DMS153 treated with DMSO at 0.1 percent for 48 hours (cell line): Measurements from ENCODE around the gene PLEKHJ1.
"Not testable (repeated sequence)": the region's sequence is repeated elsewhere in the genome, so short reads cannot be mapped to it uniquely, and the experiment has no call there.

Experiments
- DNase-seq: peaks from one replicate; lab custom pipeline; 2025; ENCODE audit not compliant: unreplicated experiment; lab: John Stamatoyannopoulos, UW

Gene PLEKHJ1

GRCh38 chr19:2201473-2202148 lies 34.5 kb downstream of the PLEKHJ1 start:
- no peak for DNase-seq

- DNase-seq: not testable (repeated sequence)
Measured at GRCh38 chr19:2200624-2201294, 35.4 kb downstream of the PLEKHJ1 start.

GRCh38 chr19:2199861-2200623 lies 36.1 kb downstream of the PLEKHJ1 start:
- DNase-seq: no peak

DNA sequence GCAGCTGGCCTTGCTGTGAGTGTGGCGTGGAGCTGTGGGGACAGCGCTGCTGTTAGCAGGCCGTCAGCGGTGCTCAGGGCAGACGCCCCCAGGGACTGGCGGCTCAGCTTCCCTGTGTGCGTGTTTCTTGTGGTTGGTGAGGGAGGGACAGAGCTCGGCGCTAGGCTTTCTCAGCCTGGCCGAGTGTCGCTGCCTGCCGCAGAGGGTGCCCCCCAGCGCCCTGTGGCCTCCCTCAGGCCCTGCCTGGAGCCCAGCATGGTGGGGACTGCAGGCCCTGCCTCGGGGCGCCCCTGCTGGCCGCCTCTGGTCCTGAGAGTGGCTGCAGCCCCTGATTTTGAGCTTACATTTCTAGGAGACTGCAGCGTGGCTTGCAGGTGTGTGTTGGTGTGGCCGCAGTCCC lies 36.9 kb downstream of the PLEKHJ1 start:
- DNase-seq: no peak

DNA sequence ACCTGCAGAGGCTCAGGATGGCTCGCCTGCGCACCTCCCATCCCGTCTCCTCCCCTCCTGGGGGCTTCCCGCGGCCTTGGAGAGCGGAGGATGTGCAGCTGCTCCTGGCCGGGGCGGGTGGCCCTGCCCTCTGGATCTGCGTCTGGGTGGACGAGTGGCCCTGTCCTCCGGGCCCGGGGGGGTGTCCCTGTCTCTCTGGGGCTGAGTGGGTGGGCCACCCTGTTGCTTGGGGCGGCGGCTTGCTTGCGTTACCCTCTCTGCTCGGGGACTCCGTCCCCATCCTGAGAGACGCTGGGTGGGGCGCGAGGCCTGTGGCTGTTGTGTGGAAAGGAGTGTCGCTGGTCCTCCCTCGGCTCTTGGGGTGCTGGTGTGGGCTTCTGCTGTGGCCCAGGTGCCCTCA lies 37.8 kb downstream of the PLEKHJ1 start:
- DNase-seq: no peak

DNA sequence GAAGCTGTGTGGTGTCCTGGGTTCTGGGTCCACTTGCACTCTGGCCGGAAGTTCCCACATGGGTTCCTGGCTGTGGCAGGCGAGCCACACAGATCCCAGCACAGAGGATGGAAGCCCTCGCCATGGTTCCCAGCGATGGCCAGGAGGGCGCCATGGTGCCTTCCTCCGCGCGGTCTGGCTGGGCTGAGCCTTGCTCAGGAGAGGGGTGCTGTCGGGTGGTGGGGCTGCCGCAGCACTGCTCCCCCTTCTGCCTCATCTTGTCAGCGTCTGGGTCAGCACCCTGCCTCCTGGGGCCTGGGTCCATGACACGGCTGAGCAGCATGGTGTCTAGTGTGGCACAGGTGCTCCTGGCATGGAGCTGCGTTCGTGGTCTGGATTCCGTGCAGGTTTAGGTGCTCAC lies 38.9 kb downstream of the PLEKHJ1 start:
- DNase-seq: no peak

DNA sequence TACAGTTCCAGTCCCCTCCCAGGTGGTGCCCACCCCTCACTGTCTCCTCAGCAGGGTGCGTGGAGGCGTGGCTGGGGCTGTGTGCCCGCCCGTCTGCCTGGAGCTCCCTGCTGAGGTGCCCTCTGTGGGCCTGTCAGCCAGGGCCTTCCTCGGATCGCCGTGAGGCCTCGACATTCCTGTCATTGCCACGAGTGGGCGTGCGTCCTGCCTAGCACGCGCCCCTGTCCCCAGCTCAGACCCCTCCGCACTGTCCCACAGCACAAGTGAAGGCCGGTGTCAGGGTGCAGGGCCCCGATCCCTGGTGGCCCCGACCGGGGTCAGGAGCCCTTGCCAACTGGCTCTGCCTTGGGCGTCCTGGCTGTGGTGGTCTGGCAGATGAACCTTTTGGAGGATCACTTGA lies 40.2 kb downstream of the PLEKHJ1 start:
- DNase-seq: no peak

- DNase-seq: no peak
Measured at GRCh38 chr19:2195361-2195760, 40.8 kb downstream of the PLEKHJ1 start.

DNA sequence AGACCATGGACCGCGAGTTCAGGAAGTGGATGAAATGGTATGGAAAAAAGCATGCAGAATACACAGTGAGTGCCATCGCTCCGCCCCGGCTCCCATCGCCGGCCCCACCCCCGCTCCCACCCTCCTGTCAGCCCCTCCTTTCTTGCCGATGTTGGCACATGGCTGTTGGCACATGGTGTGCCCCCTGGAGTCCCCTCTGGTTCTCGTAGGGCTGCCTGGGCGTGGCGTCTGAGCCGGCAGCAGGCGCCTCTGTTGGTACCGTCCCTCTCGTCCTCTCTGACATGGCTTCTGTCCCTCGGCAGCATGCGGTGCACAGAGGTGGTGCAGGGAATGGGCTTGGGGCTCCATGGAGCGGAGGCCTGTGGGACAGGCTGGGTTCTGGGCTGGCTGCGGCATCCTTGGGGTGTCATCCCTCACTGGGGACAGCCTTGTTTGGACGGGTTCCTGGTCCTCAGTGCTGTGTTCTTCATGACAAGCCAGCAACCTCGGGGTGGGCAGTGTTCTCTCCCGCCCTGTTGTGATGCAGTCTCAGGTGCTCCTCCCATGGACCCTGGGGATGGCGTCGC lies 41.5 kb downstream of the PLEKHJ1 start:
- DNase-seq: no peak

GRCh38 chr19:2193807-2194206 lies 42.3 kb downstream of the PLEKHJ1 start:
- DNase-seq: no peak

GRCh38 chr19:2192862-2193261 lies 43.3 kb downstream of the PLEKHJ1 start:
- DNase-seq: no peak

- no peak for DNase-seq
Measured at GRCh38 chr19:2191456-2192310, 44.4 kb downstream of the PLEKHJ1 start.

DNA sequence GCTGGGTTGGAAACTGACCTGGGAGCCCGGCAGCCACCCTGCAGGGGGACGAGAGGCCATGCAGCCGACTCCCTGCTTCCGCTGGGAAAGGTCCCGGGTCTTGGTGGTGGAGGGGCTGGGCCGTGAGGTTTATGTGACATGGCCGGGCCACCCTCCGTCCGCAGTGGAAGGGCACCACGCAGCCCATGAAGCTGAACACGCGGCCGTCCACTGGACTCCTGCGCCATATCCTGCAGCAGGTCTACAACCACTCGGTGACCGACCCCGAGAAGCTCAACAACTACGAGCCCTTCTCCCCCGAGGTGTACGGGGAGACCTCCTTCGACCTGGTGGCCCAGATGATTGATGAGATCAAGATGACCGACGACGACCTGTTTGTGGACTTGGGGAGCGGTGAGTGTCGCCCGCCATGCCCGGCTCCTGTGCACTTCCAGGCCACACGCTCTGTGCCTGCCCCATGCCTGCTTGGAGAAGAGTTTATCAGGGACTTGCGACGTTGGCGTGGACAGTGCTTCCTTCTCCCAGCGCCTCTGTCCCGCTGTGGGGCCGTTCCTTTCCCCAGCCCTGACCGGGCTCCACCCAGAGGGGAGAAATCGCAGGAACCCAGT lies 45.2 kb downstream of the PLEKHJ1 start:
- no peak for DNase-seq

DNA sequence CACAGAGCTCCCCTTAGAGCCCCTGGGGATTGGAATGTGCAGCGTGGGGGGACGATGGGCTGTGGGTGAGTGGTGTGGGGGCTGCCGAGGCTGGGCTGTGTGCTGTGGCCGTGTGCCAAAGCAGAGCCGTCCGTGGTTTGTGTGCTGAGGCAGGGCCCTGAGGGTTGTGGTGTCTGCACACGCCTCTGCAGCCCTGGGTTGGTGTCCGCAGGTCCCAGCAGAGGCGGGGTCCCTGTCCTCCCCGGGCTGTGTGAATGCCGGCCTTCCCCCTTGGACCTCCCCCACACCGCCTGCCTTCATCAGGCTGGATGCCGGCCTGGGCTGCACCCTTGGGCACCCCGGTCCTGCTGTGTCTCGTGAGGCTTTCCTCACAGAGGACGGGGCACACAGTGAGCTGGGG lies 46.2 kb downstream of the PLEKHJ1 start:
- no peak for DNase-seq

DNA sequence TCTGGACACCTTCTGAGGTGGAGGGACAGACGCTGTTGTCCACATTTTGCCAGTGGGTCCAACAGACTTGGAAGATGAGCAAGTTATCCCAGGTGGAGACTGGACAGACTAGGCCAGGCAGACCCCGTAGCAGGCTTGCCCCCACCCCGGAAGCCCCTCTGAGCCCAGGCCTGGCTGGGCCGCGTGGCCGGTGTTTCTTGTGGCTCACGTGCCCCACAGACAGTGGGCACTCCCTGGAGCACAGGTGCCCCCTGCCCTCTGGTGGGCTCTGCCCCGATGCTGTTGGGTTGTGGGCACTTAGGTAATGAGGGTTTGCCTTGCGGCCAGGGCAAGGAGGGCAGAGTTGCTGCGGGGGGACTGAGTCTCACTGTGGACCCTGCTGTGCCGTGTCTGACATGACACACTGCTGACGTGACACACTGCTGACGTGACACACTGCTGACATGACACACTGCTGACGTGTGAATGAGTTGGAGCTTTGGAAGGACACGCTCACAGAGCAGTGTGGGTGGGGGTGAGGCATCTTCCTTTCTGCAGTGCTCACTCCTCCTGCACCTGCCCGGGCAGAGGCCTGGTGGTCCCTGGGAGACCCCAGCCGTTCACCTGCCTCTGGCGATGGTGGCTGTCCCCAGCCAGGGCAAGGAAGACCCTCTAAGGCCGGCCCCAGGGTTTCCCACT lies 47.3 kb downstream of the PLEKHJ1 start:
- no peak for DNase-seq

GRCh38 chr19:2187159-2187558 lies 49.0 kb downstream of the PLEKHJ1 start:
- no peak for DNase-seq

DNA sequence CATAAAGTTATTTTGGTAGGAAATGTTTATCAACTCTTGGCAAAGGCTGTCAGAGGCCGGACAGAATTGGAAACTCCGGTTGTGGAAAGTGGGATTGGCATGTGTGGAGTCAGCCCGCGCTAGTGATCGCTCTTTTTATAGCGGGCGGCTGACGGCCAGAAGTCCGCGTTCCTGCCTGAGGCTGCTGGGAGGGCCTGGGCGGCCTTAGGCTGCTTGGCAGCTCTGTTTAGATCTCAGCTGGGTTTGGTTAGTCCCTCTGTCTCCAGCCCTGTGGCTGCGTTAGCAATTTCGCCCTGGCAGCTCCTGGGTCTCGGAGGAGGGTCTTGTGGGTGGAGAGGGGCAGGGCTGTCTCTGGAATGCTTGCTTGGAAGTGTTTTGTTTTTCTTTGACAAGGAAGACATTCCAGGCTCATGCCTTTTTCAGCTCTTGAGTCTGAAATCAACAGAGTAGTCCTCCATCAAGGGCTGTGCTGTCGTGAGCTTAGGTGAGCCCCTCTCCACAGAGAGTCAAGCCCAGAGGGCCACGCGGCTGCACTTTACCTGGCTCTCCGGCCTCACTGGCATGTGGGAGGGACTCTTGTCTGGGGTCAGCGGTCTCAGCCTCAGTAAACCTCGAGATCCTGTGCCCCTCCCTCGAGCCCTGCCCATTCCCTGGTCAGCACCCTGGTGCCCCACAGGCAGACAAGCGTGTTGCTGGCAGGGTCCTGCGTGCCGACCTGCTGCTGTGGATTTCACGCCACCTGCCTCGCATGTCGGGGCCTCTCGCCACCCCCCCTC lies 49.9 kb downstream of the PLEKHJ1 start:
- DNase-seq: no peak

DNA sequence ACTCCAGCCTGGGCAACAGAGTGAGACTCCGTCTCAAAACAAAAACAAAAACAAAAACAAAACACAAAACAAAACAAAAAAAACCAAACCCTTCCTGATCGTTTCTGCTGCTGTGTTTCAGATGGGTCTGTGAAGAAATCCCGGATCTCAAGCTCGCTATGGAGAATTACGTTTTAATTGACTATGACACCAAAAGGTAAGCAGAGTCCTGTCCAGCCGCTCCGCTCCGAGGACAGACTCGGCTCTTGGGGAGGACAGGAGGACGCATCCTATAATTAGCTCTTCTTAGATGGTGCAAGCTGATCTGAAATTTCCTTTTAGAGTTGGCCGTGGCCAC lies 50.4 kb downstream of the PLEKHJ1 start:
- DNase-seq: no peak

DNA sequence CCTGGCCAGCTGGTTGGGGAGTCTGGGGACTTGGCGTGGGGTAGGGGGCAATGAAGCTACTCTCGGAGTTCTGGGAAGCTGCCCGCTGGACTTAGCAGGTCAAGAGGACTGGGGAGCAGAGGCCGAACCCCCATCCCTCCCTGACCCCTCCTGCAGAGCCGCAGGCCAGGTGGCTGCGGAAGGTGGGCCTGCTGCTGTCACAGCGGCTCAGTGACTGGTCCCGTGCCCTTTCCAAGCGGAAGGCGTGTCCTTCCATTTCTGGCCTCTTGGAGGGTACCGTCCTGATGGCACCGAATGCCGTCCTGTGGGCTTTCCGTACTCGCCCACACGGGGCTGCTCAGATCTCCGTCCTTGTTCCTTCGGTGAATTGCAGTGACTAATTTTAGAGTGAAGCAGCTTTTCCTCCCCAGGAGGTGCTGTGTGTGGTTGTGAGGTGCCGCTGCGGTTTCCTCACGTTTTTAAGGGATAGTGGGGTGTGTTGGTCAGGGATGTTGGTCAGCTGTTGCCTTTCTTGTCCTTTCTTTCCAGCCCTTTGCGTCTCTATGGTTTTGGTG lies 51.6 kb downstream of the PLEKHJ1 start:
- no peak for DNase-seq
